Measurements from ENCODE around the gene FGFR4.

DNA sequence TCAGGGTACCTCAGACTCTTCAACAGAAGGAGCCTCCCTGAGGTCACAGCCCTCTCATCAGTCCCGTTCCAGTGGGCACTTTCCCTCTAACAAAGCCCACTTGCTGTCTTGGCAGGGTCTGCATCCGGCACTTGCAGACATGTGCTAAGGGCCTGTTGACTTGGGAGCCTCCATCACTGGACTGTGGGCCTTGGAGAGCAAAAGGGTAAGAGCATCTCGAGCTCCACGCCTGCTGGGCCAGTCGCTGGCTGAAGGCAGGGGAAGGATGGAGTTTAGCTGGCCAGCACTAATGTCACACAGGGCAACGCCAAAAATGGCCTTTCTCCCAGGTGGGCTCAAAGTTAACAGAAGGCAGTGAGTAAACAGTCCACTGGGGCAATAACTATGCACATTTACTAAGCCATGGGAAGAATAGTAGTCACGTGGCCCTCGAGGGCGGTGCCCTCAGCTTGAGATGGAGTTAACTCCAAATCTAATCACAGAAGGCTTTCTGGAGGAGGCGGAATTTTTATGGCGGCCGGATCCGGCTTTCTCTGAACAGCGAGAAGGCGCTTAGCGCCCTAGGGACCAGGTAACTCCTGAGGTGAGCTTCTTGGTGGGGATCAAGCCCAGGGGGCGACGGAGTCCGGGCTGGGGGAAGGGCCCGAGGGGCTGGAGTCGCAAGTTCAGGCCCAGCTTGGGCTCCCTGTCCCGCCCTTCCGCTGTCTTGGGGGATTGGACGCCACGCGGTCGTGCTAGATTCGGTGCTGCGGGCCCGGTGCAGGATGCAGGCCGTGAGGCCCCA, 44.8 kb downstream of the FGFR4 start:
- TF ChIP-seq EZH2 (IDR thresholded peaks at IDR 0.05; ENCODE audit: low read length, unreplicated experiment) (no peak), CTCF (conservative IDR thresholded peaks at IDR 0.05; ENCODE audit: low read depth, low read length) (no peak), EZH2phosphoT487 (IDR thresholded peaks at IDR 0.05; ENCODE audit: borderline replicate concordance, low read length) (no peak)
